ENCODE measurements around the gene FGFRL1.
"Not testable (repeated sequence)": the region's sequence is repeated elsewhere in the genome, so short reads cannot be mapped to it uniquely, and the experiment has no call there.

The FGFRL1 gene

DNA sequence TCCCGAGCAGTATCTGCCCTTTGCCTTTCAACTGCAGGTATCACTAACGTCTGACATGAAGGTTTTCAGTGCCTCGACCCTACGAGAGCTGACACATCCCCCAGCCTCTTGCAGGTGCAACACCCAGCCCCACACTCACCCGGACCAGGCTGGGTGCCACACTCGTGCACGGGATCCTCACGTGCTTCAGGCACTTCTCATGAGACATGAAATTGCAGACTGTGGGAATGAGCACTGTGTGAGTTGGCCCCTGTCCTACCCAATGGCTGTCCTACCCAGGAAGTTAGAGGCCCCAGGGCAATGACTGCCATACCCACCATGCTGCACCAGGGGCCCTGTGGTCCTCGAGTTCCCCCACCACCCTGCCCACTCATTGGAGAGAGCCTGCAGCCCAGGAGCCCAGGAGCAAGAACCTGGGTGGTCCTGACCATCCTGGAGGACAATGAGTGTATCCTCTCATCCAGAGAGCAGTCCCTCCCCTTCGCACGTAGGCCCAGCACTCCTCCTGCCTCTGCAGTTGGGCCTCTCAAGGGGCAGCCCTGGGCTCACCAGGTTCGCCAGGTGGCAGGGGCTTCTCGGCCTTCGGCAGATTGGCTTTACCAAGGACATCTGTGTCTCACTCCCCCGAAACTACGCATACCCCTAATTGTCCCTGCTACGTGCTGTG is 40.4 kb upstream of the FGFRL1 start:
- H3K4me3 ChIP-seq (ENCODE audit: low read length) = no peak overlapping the region
- TF ChIP-seq CTCF (conservative IDR thresholded peaks at IDR 0.05; ENCODE audit: low read depth, low read length) = no peak
- DNase-seq (ENCODE audit: low read depth) = no peak

DNA sequence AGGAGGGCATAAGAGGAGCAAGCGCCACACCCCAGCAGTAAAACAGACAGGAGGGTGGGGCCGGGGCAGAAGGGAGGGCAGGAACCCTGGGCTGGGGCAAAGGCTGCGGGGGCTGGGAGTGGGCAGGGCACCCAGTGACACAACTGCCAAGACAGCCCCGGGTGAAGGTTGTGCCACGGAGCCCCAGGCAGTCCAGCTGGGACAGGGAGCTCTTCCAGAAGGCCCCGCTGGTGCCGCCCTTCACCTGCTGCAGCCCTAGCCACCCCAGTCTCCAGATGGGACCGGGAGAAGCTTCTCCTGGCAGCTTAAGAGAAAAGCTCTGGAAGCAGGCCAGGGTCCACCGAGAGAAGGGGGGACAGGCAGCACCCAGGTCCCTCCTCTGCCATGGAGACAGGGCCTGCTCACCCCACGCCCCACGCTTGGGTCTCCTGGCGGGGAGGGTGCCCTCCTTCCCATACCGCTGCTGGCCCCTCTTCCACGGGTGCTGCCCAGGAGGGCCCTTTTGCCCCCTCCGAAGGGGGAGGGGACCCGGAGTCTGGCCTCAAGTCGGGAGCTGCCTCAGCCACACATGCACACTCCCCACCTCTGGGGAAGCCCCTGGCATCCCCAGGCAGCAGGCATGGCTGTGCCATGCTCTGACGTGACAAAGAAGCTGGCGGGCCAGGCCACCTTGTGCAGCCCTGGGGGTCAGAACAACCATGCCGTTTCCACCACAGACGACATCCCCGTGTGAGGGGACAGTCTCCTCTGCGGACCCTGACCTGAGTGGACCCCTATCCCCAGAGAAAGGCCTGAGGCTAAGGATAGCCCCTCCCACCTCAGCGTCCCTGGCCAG is 39.5 kb upstream of the FGFRL1 start:
- TF ChIP-seq CTCF (conservative IDR thresholded peaks at IDR 0.05; ENCODE audit: low read depth, low read length) = no peak
- H3K4me3 ChIP-seq (ENCODE audit: low read length) = peak overlapping the region; percentile 56
- no peak for DNase-seq (ENCODE audit: low read depth)

DNA sequence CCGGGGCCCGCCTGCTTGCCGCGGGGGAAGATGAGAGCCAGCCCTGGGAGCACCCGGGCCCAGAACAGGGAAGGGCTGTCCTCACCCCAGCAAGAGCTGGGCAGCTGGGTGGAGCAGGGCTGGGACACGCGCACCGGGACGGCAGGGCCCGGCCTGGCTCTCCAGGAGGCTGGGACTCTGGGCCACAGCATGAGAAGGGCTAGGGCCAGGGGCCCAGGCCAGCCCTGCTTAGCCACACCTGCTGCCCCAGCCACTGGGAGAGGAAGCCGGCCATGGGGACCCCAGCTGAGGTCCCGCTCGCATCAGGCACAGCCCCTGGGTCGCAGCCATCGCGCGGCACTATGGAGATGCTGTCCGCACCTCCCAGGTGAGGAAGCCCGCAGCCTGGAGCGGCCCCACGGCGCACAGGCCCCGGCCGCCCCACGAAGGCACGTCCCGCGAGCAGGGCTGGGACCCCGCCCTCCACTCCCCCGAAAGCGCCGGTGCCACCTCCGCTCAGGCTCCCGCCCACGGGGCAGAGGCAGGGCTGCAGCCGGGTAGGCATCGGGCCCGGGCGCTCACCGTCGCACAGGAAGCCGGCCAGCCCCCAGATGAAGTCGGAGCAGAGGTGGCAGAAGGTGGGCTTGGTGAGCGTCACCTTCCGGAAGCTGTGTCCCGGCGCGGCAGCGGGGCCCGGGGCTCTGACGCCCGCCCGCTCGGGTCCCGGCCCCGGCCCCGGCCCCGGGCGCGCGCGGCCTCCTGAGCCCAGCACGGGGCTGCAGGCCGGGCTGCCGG is 38.6 kb upstream of the FGFRL1 start:
- H3K4me3 ChIP-seq (ENCODE audit: low read length) = peak overlapping the region; percentile 56
- DNase-seq (ENCODE audit: low read depth) = no peak
- TF ChIP-seq CTCF (conservative IDR thresholded peaks at IDR 0.05; ENCODE audit: low read depth, low read length) = no peak

DNA sequence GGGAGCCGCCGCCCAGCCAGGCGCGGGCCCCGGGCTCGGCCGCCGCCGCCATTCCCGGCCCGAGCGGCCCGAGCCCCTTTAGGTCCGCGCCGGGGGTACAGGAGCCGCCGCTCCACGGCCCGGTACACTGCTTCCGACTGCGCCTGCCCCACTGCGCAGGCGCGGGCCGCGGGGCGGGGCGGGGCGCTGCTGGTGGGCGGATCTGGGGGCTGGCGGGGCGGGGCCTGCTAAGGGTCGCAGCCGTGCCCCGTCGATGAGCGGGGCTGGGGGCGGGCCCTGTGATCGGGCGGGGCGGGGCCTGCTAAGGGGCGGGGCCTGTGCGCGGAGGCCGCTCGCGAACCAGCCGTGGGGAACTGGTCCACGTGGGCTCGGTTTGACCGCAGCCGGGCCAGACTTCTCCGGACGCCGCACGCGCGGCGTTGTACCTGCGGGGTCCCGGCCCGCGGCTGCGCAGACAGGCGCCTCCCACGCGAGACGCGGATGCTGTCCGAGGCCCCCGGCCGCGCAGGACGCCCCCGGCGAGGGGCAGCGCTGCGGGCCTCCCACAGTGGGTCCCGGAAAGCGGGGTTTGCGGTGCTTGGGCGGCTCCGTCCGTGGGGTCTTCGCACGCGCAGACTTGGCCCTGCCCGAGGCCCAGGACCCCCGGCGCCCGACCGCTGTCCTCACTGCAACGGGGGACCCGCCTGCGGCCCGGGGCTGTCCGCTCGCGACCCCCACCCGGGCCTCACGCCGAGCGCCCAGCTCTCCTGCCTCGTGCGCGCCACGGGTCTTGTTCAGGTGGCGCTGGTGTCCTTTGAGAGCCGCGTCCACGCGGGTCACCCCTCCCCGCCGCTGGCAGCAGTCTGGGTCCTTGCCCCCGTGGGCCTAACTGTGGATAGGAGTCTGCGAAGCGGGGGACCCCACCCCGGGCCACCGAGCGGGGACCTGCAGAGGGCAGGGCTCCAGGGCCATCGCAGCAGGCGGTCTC is 37.7 kb upstream of the FGFRL1 start, which contains the start of gene DGKQ:
Gene DGKQ, minus strand, starts transcription at position 139 of the 967 bp plus-strand sequence. Its CDS starts 87 bp downstream, at position 52.
- DNase-seq (ENCODE audit: low read depth) = no peak
- H3K4me3 ChIP-seq (ENCODE audit: low read length) = peak within 1 kb of the TSS; percentile 56
- TF ChIP-seq CTCF (conservative IDR thresholded peaks at IDR 0.05; ENCODE audit: low read depth, low read length) = no peak

DNA sequence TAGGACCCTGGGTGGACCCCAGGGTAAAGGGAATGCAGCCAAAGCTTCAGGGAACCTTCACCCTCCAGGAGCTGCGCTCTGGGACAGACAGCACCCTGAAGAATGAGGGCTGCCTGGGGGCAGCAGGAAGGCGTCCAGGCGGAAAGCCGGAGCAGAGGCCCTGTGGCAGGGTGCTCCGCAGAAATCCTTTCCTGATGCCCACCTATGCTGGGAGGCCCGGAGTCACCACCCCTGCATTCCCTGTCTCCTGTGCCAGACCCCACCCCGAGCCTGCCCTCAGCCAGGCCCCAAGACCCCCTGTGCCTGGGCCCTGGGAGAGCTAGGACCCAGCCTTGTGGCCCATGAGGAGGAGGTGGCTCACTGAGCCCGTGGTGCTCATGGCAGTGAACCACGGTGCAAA is 36.8 kb upstream of the FGFRL1 start:
- TF ChIP-seq CTCF (conservative IDR thresholded peaks at IDR 0.05; ENCODE audit: low read depth, low read length) = no peak
- DNase-seq (ENCODE audit: low read depth) = no peak
- H3K4me3 ChIP-seq (ENCODE audit: low read length) = no peak overlapping the region

DNA sequence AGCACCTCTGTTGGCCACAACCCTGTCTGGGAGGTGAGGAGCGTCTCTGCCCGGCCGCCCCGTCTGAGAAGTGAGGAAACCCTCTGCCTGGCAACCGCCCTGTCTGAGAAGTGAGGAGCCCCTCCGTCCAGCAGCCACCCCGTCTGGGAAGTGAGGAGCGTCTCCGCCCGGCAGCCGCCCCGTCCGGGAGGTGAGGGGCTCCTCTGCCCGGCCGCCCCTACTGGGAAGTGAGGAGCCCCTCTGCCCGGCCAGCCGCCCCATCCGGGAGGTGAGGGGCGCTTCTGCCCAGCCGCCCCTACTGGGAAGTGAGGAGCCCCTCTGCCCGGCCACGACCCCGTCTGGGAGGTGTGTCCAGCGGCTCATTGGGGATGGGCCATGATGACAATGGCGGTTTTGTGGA is 35.4 kb upstream of the FGFRL1 start:
- not testable (repeated sequence) for DNase-seq (ENCODE audit: low read depth); H3K4me3 ChIP-seq (ENCODE audit: low read length)

Data from retinal pigment epithelial cell (primary cell).